ENCODE results near the gene CBLC.

CBLC gene

GRCh38 chr19:44845612-44846454 lies 68.1 kb downstream of the CBLC start, which contains the start of gene NECTIN2:
Gene NECTIN2 (plus strand): TSS chr19:44846297. CDS start chr19:44846526, 229 bp downstream.
- peak; percentile 67 for ATAC-seq (replicated peaks)
- Mint-ChIP-seq H3K4me3 (peak within 1 kb of the TSS; percentile 85 to 90), H3K27ac (peak within 1 kb of the TSS; percentile 74 to 82), H3K4me1 (ENCODE audit: low read depth in 2 of 2) (peaks cover 20 to 21% of the 10 kb centered on the region in 2 donors), H3K27me3 (peaks cover 10 to 34% of the 10 kb centered on the region in 2 donors), H3K36me3 (ENCODE audit: insufficient read depth) (peaks cover 15% of the 10 kb centered on the region), H3K9me3 (no peaks in the 10 kb centered on the region)
- DNase-seq, result peak; percentile 56 to 62 (median 61)

- peaks cover 14 to 38% of the 10 kb centered on the region in 2 donors for H3K27me3 Mint-ChIP-seq
- no peaks in the 10 kb centered on the region for H3K9me3 Mint-ChIP-seq
- H3K27ac Mint-ChIP-seq, result peak overlapping the region; percentile 74 to 82
- no peak for ATAC-seq (replicated peaks)
- H3K36me3 Mint-ChIP-seq (ENCODE audit: insufficient read depth), result peaks cover 15% of the 10 kb centered on the region
- H3K4me3 Mint-ChIP-seq, result peak overlapping the region; percentile 85 to 90
- DNase-seq, result no peak
- H3K4me1 Mint-ChIP-seq (ENCODE audit: low read depth in 2 of 2), result peaks cover 17 to 20% of the 10 kb centered on the region in 2 donors
Observed at GRCh38 chr19:44846455-44847143, 68.9 kb downstream of the CBLC start.

- Mint-ChIP-seq H3K4me1 (ENCODE audit: low read depth in 2 of 2) (peaks cover 17 to 20% of the 10 kb centered on the region in 2 donors), H3K36me3 (ENCODE audit: insufficient read depth) (peaks cover 15% of the 10 kb centered on the region), H3K27ac (peak overlapping the region; percentile 74 to 82), H3K4me3 (peak overlapping the region; percentile 85 to 90), H3K27me3 (peaks cover 16 to 46% of the 10 kb centered on the region in 2 donors), H3K9me3 (no peaks in the 10 kb centered on the region)
- no peak for DNase-seq
- no peak for ATAC-seq (replicated peaks)
Observed at GRCh38 chr19:44847144-44848035, 69.7 kb downstream of the CBLC start.

GRCh38 chr19:44848036-44848811 lies 70.5 kb downstream of the CBLC start:
- Mint-ChIP-seq H3K27ac (no peak overlapping the region), H3K9me3 (no peaks in the 10 kb centered on the region), H3K36me3 (ENCODE audit: insufficient read depth) (peaks cover 15% of the 10 kb centered on the region), H3K4me3 (peak overlapping the region; percentile 85 to 90), H3K27me3 (peaks cover 16 to 50% of the 10 kb centered on the region in 2 donors), H3K4me1 (ENCODE audit: low read depth in 2 of 2) (peaks cover 17 to 20% of the 10 kb centered on the region in 2 donors)
- DNase-seq (no peak), ATAC-seq (replicated peaks) (no peak)

GRCh38 chr19:44848812-44849447 lies 71.2 kb downstream of the CBLC start:
- Mint-ChIP-seq H3K27me3 (peaks cover 16 to 50% of the 10 kb centered on the region in 2 donors), H3K9me3 (no peaks in the 10 kb centered on the region), H3K4me3 (peak overlapping the region; percentile 7 to 90), H3K27ac (peak overlapping the region in 1 of 2 donors; percentile 12), H3K36me3 (ENCODE audit: insufficient read depth) (peaks cover 15% of the 10 kb centered on the region), H3K4me1 (ENCODE audit: low read depth in 2 of 2) (peaks cover 17 to 20% of the 10 kb centered on the region in 2 donors)
- no peak for ATAC-seq (replicated peaks)
- DNase-seq, result no peak

Measured in effector memory CD8-positive, alpha-beta T cell (primary cell).